Esophagus muscularis mucosa (tissue), 4 donors: Measurements from ENCODE around the gene WBP1L. TPM values are rescaled to one million over a fixed set of nuclear protein-coding genes. Genes with fewer than 3 reads are reported as not detected.

Source experiments
- DNase-seq: peaks from one replicate; pipeline ENCODE4 v3.0.0-alpha.2; 2017; ENCODE audit errors: extremely low spot score
- H3K27ac ChIP-seq, 4 donors: fragments of 200-600 bp; sonication (generic); replicated peaks in 1 of 4; 1 replicate in 3 of 4; 2 replicates in 1 of 4; pipeline ENCODE4 v1.5.1; 2016 to 2019; ENCODE audit warnings: mild to moderate bottlenecking in 1 of 4
- H3K27me3 ChIP-seq, 4 donors: fragments of 200-600 bp; sonication (generic); one replicate each; pipeline versions ENCODE4 v1.5.1 to v1.6.0; 2016 to 2019
- H3K36me3 ChIP-seq, 4 donors: fragments of 200-600 bp; sonication (generic); one replicate each; pipeline ENCODE4 v1.5.1; 2016 to 2019
- H3K4me1 ChIP-seq, 4 donors: fragments of 200-600 bp; sonication (generic); one replicate each; pipeline ENCODE4 v1.5.1; 2016 to 2019
- H3K4me3 ChIP-seq, 4 donors: fragments of 200-600 bp; sonication (generic); 1 replicate in 2 of 4; 2 replicates in 2 of 4; pipeline ENCODE4 v1.5.1; 2016 to 2019; ENCODE audit warnings: mild to moderate bottlenecking in 4 of 4, moderate library complexity in 1 of 4
- H3K9me3 ChIP-seq, 4 donors: fragments of 200-600 bp; sonication (generic); 1 replicate in 3 of 4; 2 replicates in 1 of 4; pipeline ENCODE4 v1.5.1; 2016 to 2019
- EP300 ChIP-seq: sonication (generic); formaldehyde crosslinking; IDR thresholded peaks from one replicate; pipeline ENCODE4 v1.6.1; 2017; ENCODE audit warnings: antibody characterized with exemption
- POLR2A ChIP-seq: fragments of 450-650 bp; IDR thresholded peaks from one replicate; pipeline ENCODE4 v1.6.1; 2017; ENCODE audit warnings: antibody characterized with exemption, moderate library complexity, mild to moderate bottlenecking, low read depth
- POLR2AphosphoS5 ChIP-seq, 2 donors: sonication (generic); formaldehyde crosslinking; IDR thresholded peaks; one replicate each; pipeline ENCODE4 v1.6.1; 2017; ENCODE audit warnings: antibody characterized with exemption in 2 of 2
- WGBS: methylation state at CpG from one replicate; pipeline ENCODE4 v1.1.5; 2018; 5-methylcytosine and 5-hydroxymethylcytosine counted together
- intact Hi-C: fragments of 100-400 bp; cut with DNase I; formaldehyde crosslinking; loops from one replicate; pipeline ENCODE4 v1.15.1; 2023
- total RNA-seq, 4 donors: library from RNA; depleted of rRNA; stranded (reverse); fragments of >200 nt; gene quantifications; one replicate each; pipeline versions ENCODE4 v1.1.0 to v1.2.1, GENCODE V29; 2016
- TF ChIP-seq, protein P1 (sequence below), 3 experiments: fragments of 200-600 bp in 2 of 3; fragments of 450-650 bp in 1 of 3; sonication (generic) in 2 of 3; IDR thresholded peaks; one replicate each; pipeline ENCODE4 v1.5.1; 2017 to 2019; ENCODE audit warnings: antibody characterized with exemption in 3 of 3, mild to moderate bottlenecking in 2 of 3, moderate library complexity in 1 of 3

Gene WBP1L
- total RNA-seq, 4 donors from 2014 or later, result 88.5 to 147 (median 112) TPM

DNA sequence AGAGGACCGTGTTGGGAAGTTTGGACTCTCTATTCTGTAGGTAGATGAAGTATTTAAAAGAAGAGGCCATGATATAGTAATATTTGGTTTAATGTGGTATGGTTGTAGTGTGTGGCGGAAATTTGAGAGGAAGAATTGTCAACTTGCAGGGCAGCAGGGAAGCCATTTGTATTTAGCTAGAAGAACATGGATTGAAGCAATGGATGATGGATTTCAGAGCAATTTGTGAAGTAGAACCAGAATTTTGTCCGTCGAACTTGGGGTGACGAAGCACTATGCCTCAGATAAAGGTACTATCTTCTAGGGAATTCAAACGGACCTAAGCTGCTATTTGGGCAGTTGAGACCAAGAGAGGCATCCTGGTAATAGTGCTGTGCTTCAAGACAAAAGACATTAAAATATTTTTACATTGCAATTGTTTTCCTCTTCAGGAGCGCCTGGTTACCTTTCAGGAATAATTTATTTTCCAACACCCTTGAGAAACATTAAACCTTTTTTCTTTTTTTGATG is 615 bp upstream of the WBP1L start:
- no peaks in the 10 kb centered on the region for H3K27me3 ChIP-seq
- peaks cover 0 to 5% (median 0%) of the 10 kb centered on the region in 4 donors for H3K36me3 ChIP-seq
- TF ChIP-seq EP300, result no peak
- TF ChIP-seq, protein P1, sequence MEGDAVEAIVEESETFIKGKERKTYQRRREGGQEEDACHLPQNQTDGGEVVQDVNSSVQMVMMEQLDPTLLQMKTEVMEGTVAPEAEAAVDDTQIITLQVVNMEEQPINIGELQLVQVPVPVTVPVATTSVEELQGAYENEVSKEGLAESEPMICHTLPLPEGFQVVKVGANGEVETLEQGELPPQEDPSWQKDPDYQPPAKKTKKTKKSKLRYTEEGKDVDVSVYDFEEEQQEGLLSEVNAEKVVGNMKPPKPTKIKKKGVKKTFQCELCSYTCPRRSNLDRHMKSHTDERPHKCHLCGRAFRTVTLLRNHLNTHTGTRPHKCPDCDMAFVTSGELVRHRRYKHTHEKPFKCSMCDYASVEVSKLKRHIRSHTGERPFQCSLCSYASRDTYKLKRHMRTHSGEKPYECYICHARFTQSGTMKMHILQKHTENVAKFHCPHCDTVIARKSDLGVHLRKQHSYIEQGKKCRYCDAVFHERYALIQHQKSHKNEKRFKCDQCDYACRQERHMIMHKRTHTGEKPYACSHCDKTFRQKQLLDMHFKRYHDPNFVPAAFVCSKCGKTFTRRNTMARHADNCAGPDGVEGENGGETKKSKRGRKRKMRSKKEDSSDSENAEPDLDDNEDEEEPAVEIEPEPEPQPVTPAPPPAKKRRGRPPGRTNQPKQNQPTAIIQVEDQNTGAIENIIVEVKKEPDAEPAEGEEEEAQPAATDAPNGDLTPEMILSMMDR (IDR thresholded peaks at IDR 0.05), result no peak
- 41% methylated on average over 7 of the region's 7 CpGs for WGBS
- H3K4me1 ChIP-seq, result peaks cover 19 to 33% (median 30%) of the 10 kb centered on the region in 4 donors
- peak overlapping the region; percentile 46 to 89 (median 82) for H3K4me3 ChIP-seq
- H3K27ac ChIP-seq, result peak overlapping the region in 3 of 4 donors; percentile 10 to 92 (median 29)
- intact Hi-C loops, result loop anchor here (5.0 to 10.0 kb wide), 2 partner anchors 74 to 492 kb away; no protein-coding TSS in a partner anchor
- DNase-seq, result no peak
- no peaks in the 10 kb centered on the region for H3K9me3 ChIP-seq

DNA sequence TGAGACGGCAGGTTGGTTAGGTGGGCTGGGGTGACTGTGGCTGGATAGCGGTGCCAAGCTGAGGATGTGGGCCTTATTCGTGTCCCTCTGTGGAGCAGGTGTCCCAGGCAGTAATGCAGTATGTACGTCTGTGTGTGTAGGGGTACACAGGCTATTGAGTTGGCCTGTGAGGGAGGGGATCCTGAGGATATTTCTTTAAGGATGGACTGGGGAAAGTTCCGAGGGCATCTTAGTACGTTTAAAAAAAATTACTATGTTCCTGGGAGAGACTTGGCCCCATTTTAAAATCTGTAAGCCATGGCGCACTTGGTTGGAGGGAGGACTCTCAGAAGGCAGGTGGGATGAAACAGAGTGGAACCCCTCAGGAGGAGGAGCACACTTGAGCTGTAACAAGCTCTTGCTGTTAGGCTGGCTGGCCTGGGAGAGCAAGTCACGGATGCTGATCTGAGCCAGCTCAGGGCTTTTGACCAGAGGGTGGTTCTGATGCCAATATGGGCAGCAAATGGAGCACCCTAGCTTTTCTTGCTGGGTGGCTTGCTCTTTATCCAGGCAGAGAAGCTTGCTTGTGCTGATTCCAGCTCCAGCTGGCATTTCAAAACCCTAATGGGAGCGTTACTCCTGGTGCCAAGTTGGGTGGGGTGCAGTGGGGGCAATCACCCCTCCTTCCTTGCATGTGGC is 765 bp downstream of the WBP1L start:
- TF ChIP-seq POLR2A (no peak), POLR2AphosphoS5 (IDR thresholded peaks at IDR 0.05) (no peak), EP300 (no peak)
- TF ChIP-seq, protein P1 (IDR thresholded peaks at IDR 0.05), result no peak
- no peaks in the 10 kb centered on the region for H3K9me3 ChIP-seq
- WGBS, result 8% methylated on average over 9 of the region's 9 CpGs
- H3K4me1 ChIP-seq, result peaks cover 19 to 44% (median 33%) of the 10 kb centered on the region in 4 donors
- no peaks in the 10 kb centered on the region for H3K27me3 ChIP-seq
- DNase-seq, result no peak
- peak overlapping the region; percentile 78 to 89 (median 84) for H3K4me3 ChIP-seq
- peak overlapping the region; percentile 88 to 92 (median 90) for H3K27ac ChIP-seq
- intact Hi-C loops, result loop anchor here (2.0 to 10.0 kb wide), 3 partner anchors 34 to 490 kb away; no protein-coding TSS in a partner anchor
- H3K36me3 ChIP-seq, result peaks cover 0 to 5% (median 0%) of the 10 kb centered on the region in 4 donors

DNA sequence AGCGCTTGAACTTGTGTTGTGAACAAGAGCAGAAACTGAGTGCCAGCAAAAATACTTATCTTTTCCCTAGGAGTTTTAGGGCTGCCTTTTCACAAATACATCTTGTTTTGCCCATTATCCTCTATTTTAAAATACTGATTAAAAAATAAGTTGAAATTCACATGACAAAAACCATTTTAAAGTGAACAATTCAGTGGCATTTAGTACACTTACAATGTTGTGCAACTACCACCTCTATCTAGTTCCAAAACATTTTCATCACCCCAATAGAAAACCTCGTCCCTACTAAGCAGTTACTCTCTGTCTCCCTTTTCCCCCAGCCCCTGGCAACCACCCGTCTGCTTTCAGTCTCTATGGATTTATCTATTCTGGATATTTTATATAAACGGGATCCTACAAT is 1.4 kb downstream of the WBP1L start:
- DNase-seq, result no peak
- Histone ChIP-seq H3K4me1 (peaks cover 19 to 50% (median 33%) of the 10 kb centered on the region in 4 donors), H3K36me3 (peaks cover 0 to 5% (median 0%) of the 10 kb centered on the region in 4 donors), H3K4me3 (peak overlapping the region; percentile 78 to 89 (median 84)), H3K9me3 (no peaks in the 10 kb centered on the region), H3K27ac (peak overlapping the region; percentile 88 to 92 (median 90)), H3K27me3 (no peaks in the 10 kb centered on the region)
- 58% methylated on average over 4 of the region's 4 CpGs for WGBS
- TF ChIP-seq POLR2AphosphoS5 (IDR thresholded peaks at IDR 0.05) (no peak), EP300 (no peak), POLR2A (no peak)
- TF ChIP-seq, protein P1 (IDR thresholded peaks at IDR 0.05), result no peak
- intact Hi-C loops, result loop anchor here (2.0 to 10.0 kb wide), 2 partner anchors 34 to 490 kb away; no protein-coding TSS in a partner anchor

DNA sequence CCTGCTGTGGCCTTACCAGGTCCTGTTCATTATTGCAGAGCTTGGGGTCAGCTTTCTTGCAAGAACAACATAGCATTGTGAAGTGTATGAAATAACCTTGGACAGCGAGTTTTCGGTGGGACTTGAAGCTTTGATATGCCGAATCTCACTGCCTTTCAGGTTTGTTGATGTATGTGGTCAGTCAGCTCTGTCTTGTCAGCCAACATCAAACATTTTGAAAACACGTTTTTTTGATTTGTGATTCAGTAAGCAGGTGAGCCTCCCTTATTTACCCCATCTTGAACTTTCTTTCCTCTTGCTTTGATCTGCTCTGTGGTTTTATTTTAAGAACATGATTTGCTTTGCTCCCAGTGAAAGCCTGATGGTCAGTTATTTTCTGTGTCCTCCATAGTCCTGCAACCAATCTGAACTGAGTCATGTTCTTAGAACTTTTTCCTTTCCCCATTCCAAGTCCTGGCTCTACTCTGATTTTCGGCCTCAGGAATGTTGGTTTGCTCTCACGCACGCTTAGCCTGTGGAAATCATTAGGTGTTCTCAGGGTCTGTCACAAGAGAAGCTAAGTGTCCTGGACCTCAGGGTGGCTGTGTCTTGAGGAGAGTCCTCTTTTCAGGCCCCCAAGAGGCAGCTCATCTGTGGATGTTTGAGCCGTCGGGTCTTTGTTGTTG is 8.7 kb downstream of the WBP1L start:
- Histone ChIP-seq H3K4me1 (peaks cover 24 to 76% (median 64%) of the 10 kb centered on the region in 4 donors), H3K36me3 (peaks cover 0 to 5% (median 2%) of the 10 kb centered on the region in 4 donors), H3K9me3 (no peaks in the 10 kb centered on the region), H3K27ac (peak overlapping the region; percentile 84 to 90 (median 86)), H3K27me3 (no peaks in the 10 kb centered on the region), H3K4me3 (peak overlapping the region in 1 of 4 donors; percentile 0)
- WGBS, result 67% methylated on average over 9 of the region's 9 CpGs
- DNase-seq, result no peak
- intact Hi-C loops, result loop anchor here (2.0 kb wide), 1 partner anchor 22 kb away; no protein-coding TSS in a partner anchor
- TF ChIP-seq EP300, result no peak
- TF ChIP-seq POLR2AphosphoS5 (IDR thresholded peaks at IDR 0.05), result peak; percentile 67 to 80
